HG02870 (cell line): Measurements from ENCODE around the gene IDI2.

Experiments used
- ATAC-seq: cut with Tn5 transposase; IDR thresholded peaks from one replicate; pipeline ENCODE4 v1.9.1; 2021; ENCODE audit warnings: mild to moderate bottlenecking, moderate library complexity; ENCODE audit not compliant: unreplicated experiment

The IDI2 gene

GRCh38 chr10:983971-984655, 41.5 kb downstream of the IDI2 start:
- ATAC-seq: no peak

GRCh38 chr10:983401-983800, 42.3 kb downstream of the IDI2 start:
- ATAC-seq: no peak

- no peak for ATAC-seq
Measured at GRCh38 chr10:980468-981093, 45.1 kb downstream of the IDI2 start.

GRCh38 chr10:978826-979421, 46.7 kb downstream of the IDI2 start:
- ATAC-seq: no peak

GRCh38 chr10:976316-976715, 49.3 kb downstream of the IDI2 start:
- ATAC-seq: no peak

GRCh38 chr10:974785-975074, 50.9 kb downstream of the IDI2 start:
- no peak for ATAC-seq

- no peak for ATAC-seq
Measured at GRCh38 chr10:974038-974784, 51.4 kb downstream of the IDI2 start.

- ATAC-seq: peak; percentile 66
Measured at GRCh38 chr10:972763-973162, 52.9 kb downstream of the IDI2 start.

GRCh38 chr10:971613-972012, 54.0 kb downstream of the IDI2 start:
- ATAC-seq: no peak

GRCh38 chr10:971150-971542, 54.5 kb downstream of the IDI2 start:
- no peak for ATAC-seq

- no peak for ATAC-seq
Measured at GRCh38 chr10:970311-971149, 55.1 kb downstream of the IDI2 start.

GRCh38 chr10:969473-970150, 56.0 kb downstream of the IDI2 start:
- no peak for ATAC-seq
